HL-60 (cell line): Measurements from ENCODE around the gene NUP210.

Experiments
- CTCF ChIP-seq: IDR thresholded peaks from one replicate; pipeline ENCODE4 v1.5.1; 2011; ENCODE audit warnings: low read length, control low read depth, inconsistent platforms; ENCODE audit not compliant: insufficient read depth
- REST ChIP-seq: IDR thresholded peaks from 2 replicates; pipeline ENCODE4 v1.6.1; 2012; ENCODE audit warnings: low read depth; ENCODE audit not compliant: insufficient replicate concordance
- SPI1 ChIP-seq: IDR thresholded peaks from 2 replicates; pipeline ENCODE4 v1.6.1; 2012; ENCODE audit warnings: low read depth, mild to moderate bottlenecking, borderline replicate concordance

- TF ChIP-seq CTCF, result no peak
- no peak for TF ChIP-seq REST
- TF ChIP-seq SPI1, result no peak
Measured at GRCh38 chr3:13344663-13345062, 75.5 kb downstream of the NUP210 start.
